Stimulated activated CD4-positive, alpha-beta T cell treated with anti-CD3 and anti-CD28 coated beads, Interleukin-4, amount 100 ng/mL, for 4 hours (primary cell): ENCODE results near the gene PRR33.

Experiments used
- DNase-seq, 2 experiments: peaks; one replicate each; pipeline ENCODE4 v3.0.0-alpha.2; 2020

PRR33 gene

DNA sequence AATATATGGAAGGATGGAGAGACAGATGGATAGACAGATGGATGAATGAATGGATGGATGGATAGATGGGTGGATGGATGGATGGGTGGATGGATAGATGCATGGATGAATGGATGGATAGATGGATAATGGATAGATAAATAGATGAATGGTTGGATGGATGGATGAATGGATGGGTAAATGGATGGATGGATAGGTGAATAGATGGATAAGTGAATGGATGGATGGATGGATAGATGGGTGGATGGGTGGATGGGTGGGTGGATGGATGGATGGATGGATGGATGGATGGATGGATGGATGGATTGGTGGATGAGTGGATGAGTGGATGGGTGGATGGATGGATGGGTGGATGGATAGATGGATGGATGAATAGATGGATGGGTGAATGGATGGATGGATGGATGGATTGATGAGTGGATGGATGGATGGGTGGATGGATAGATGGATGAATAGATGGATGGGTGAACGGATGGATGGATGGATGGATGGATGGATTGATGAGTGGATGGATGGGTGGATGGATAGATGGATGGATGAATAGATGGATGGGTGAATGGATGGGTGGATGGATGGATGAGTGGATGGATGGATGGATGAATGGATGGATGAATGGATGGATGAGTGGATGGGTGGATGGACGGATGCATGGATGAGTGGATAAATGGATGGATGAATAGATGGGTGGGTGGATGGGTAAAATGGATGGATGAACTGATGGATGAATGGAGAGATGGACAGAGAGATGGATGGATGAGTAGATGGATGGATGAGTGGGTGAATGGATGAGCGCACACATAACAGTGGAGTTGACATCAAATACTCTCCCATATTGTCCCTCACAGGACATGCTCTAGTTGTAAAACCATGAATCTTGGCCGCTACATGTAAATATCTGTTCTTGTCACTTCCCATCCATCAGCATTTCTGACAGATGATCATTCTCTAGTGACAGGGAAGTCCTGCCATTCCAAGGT is 30.0 kb downstream of the PRR33 start:
- DNase-seq: no peak

DNA sequence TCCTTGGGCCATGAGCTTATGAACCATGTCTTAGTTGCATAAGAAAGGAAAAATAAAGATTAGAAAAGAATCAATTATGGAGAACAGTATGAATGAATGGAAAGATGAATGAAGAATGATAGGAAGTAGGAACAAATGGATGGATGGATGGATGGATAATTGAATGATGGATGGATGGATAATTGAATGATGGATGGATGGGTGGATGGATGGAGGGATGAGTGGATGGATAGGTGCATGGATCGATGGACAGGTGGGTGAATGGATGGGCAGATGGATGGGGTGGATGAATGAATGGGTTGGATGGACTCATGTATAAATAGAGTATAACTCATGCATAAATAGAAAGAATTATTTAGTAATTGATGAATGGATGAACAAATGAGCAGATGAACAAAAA is 31.6 kb downstream of the PRR33 start:
- DNase-seq: no peak

DNA sequence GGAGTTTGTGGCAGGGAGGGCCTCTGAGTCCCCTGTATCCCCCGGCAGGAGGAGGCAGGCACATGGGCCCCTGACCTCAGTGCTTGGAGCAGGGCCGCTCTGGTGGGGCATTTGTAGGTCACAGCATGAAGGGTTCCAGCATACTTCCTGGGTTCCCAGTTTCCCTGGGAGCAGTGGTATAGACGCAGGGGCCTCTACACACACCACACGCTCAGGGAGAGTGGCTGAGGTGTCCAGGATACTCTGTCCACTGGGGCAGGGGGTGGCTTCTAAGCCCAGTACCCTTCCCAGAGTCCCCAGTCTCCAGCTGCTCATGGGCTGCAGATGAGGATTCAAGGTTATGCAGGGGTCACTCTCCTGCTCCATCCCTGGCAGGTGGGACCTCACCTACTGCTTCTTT is 32.7 kb downstream of the PRR33 start:
- no peak for DNase-seq

DNA sequence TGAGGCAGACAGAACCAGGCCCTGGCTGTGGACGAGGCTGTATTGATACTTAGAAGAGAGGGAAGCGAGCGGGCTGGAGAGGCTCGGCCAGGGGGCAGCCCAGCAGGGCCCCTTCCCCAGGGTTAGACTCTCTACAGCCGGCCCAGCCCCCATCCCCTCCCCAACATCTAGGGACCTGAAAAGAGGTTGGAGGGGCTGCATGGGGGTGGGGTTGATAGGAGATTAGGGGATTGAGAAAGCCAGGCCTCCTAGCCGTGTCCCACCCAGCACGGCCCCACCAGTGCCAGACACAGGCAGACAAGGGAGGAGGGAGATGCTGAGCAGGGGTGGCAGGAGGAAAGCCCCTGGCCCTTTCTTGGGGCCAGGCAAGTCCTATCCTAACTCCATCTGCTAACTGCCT is 33.1 kb downstream of the PRR33 start:
- no peak for DNase-seq

DNA sequence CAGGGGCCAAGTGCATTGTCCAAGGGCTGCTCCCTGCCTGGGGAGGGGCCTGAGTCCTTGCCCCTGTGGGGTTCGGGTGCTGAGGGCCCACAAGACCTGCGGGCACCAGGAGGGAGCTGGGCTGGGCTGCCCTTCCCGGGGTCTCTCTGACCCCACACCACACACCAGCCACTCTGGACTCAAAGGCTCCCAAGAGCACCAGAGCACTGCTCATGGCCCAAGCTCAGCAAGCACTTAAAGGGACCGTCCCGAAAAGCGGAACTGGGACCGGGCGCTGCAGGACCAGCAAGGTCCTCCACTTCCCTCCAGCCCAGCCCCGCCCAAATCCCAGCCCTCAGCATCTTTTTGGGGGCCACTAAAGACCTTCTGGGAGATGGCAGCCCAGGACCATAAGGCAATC is 33.5 kb downstream of the PRR33 start:
- no peak for DNase-seq

DNA sequence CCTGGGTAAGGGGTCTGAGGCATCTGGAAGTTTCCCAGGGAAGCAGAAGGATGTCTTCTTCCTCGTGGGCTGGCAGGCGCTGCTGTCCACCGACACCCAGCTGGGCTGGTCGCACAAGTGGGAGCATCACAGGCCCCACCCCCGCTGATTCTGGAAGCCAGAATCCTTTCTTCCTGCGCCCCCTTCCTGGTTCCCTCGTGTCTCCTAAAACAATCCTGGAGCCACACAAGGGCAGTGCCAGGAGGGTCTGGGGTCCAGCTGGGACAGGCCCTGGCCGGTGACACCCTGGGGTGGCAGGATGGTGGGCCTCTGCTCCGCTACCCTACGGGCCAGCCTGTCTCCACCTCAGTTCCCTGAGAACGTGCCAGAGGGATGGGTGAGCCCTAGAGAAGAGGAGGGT is 34.6 kb downstream of the PRR33 start:
- DNase-seq: no peak

DNA sequence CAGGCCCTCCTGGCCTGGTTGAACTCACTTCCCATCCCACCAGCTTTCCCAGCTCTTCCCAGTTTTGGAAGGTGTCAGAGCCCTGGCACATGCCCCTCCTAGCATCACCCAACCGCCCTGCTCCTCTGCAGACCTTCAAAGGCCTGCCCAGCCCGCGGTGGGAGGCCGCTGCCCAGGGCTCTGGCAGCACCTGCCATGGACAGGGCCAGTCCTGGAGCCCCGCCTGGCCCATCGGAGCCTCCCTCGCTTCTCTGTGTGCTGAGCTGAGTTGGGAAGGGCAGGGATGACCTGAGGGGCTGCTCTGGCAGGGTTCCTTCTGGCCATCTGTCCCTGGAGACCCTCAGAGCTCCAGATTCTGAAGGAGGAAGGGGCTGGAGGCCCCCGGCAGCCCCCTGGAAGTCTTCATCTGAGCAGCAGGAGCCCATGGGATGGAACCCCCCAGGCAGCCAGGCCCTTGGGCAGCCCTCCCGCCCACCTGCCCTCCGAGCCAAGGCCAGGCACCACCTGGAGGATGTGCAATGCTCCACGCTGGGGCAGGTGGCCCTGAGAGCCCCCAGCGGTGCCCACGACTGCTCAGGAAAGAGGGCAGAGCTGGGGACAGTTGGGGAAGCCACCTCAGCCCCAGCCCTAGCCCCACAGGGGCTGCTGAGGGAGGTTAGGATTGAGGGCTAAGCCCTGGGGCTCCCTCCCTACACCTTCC is 35.2 kb downstream of the PRR33 start:
- no peak for DNase-seq

DNA sequence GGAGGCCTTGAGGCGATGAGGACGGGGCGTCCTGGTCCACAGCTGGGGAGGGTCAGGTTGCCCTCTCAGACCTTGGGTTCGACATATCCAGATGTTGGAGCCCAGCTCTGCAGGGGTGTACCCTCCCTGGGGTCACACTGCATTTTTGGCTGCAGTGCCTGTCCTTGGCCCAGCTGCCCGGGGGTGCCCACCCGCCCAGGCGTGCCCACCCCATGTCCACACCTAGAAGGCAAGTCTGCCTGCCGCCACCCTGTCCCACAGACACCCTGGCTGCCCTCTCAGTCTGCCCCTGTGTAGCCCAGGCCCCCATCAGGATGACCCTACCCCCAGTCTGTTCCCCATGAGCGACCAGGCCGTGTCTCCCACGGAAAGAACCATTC is 35.8 kb downstream of the PRR33 start:
- no peak for DNase-seq

DNA sequence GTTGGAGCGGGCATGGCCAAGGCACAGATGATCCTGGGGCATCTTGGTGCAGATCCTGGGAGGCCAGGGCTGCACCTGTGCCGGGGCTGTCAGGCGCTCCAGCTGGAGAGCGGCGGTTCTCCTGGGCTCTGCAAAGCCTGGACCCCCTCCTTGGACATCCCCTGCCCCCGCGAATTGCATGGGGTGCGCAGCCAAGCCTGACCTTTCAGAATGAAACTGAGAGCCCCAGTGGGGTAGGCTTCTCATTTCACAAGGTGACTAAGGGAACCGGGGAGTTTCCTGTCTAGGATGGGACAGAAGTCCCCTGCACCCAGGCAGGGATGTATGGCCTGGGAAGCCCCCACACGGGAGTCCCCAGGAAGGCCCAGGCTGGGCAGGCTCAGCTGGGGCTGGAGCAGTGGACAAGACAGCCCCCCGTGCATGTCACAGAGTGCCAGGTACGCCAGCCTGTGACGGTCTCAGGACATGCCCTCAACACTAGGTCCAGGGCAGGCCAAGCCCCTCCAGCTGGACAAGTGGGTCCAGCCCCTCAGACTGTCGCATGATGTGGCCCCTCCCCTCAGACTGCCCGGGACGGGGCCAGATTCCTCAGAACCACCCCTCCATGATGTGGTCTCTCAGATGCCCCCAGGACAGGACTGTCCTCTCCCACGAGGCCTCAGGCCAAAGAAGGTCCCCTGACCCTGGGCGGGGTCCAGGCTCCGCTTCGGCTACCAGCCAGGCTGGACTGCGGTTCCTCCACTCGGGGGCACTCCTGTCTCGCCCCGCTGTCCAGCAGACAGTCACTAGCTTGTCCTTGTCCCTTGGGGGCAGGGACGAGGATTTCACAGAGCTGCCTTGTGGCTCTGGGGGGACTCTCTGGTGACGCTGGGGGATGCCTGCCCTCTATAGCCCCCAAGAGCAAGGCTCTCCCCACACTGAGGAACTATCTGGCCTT is 36.5 kb downstream of the PRR33 start:
- no peak for DNase-seq

DNA sequence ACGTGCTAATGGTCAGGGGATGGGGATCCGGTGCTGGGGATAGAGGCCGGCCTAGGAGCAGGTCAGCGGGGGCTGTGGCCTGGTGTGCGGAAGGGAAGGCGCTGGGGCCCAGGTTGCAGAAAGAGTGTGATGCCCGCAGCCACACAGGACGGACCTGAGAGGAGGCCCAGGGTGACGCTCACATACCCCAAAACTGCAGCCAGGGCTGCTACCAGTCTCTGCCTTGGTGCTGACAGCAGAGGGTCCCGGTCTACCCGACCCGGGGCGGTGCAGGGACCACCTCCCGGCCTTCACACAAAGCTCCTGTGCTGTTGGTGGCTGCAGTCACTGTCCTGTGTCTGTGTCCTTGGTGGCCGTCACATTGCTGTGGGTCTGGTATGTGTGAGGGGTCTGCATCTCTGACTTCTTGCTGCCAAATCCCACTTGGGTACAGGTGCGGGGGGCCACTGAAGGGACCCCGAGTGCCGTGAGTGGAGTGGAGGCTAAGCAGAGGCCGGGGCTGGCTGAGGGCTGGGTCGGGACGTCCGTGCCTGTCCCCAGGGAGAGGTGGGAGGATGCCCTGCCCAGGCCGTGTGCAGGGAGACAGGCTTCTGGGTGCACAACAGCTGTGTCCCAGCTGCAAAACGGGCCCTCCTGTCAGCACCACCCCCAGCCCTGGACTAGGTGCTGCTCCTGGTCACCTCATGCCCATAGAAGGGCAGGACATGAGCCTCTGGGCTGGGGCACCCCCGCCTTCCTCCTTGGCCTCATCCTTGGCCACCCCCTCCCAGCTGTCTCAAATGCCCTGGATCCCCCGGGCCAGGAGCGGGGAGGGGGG is 37.4 kb downstream of the PRR33 start:
- DNase-seq: no peak

DNA sequence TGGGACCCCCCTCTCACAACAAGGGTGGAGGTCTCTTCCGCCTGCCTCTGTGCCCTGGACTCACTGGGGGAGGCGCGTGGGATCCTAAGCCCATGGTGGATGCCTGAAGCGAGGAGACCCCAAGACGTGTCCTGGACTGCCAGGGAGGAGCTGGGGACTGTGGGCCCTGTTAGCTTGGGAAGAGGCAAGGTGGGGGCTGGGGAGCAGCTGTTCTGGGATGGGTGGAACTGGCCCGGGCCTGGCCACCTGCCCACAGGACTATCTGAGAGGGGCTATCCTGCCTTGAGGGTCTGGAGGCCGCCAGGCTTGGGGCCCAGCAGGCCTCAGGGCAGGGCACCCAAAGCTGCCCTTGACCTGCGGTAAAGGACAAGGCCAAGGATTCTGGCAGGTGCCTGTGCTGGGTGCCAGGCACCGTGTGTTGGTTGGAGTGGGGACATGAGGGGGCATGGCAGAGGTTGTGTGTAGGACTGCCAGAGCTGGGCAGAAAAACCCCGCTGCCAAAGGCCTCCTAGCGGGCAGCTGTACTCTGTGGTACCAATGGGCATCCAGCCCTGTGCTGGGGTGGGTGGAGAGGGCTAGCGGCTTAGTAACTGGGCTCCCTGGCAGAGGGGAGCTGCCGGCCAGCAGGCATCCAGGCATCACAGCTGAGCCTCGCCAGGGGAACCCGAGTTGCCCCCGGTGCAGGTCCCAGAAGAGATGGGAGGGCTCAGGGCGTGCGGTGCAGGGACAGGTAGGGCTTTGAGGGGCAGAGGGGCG is 38.1 kb downstream of the PRR33 start:
- DNase-seq: no peak

DNA sequence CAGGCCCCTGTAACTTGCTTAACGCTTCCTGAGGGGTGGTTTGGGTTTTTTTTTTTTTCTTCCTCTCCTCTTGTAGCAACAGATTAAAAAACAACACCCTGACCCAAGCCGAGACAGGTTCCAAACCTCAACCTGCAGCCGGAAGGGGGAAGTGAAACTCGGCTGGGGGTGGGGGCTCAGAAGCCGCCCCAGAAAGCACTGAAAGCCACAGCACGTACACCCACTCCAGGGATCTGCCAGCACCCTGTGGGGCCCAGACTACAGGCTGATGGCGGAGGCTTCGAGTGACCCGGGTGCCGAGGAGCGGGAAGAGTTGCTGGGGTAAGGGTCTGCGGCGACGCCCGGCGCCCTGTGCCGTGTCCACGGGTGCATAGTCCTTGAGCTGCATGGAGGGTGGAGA is 38.8 kb downstream of the PRR33 start, which contains the start of gene LSP1:
Gene LSP1 (plus strand): TSS at position 208 of the 400 bp plus-strand sequence. CDS start 61 bp downstream, at position 269.
- peak; percentile 64 to 71 for DNase-seq

DNA sequence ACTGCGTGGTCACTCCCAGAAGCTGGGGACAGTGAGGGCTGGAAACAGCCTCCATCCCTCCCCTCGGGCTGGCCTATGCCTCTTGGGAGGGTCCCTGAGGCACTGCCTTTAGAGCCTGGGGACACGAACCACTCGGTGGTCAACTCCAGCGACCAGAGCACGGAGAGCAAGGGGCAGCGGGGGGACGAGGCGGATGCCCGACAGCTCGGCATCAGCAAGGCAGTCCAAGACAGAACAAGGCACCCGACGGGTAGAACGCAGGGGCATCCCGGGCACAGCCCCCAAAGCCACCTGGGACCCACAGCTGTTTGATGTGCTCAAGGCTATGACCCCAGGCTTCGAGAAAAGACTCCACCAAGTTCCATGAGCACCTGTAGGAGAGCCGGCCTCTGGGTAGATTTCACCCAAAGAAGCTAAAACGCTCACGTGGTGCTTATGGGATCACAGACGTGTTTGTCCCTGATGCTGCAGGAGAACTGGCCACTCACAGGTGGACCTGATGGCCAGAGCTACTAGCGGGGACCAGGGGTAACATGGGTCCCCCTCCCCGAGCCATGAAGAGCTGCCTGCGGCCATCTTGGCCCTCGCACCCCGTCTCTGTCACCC is 39.3 kb downstream of the PRR33 start:
- no peak for DNase-seq

DNA sequence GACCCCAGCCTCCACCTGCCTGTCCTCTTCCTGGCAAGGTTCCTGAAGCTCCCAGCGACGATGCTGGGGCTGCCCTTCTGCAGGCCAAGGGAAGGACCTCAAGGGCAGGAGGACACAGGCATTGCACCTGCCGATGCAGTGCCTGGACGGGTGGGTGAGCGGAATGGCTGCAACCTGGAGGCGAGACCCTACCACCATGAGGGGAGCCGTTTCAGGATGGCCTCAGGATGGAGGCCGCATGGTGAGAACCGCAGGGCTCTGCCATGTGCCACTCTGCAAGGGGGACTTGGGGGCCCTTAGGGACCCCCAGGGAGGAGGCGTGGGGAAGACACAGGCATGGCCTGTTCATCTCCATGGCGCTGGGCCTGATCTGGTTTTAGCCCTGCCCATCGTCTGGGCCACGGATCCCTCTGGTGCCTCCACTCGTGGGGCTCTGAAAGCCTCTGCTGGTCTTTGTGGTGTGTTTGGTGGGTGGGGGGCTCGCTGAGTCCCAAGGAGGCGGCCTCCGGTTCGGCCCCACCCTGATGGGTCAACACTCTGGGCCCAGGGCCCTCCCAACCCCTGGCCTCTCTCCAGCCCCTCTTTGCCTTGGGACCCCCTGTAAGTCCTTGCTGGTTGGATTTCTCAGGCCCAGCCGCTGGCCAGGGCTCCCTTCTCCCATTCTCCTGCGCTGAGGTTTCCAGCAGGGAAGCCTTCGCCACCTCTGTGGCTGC is 40.1 kb downstream of the PRR33 start:
- no peak for DNase-seq

DNA sequence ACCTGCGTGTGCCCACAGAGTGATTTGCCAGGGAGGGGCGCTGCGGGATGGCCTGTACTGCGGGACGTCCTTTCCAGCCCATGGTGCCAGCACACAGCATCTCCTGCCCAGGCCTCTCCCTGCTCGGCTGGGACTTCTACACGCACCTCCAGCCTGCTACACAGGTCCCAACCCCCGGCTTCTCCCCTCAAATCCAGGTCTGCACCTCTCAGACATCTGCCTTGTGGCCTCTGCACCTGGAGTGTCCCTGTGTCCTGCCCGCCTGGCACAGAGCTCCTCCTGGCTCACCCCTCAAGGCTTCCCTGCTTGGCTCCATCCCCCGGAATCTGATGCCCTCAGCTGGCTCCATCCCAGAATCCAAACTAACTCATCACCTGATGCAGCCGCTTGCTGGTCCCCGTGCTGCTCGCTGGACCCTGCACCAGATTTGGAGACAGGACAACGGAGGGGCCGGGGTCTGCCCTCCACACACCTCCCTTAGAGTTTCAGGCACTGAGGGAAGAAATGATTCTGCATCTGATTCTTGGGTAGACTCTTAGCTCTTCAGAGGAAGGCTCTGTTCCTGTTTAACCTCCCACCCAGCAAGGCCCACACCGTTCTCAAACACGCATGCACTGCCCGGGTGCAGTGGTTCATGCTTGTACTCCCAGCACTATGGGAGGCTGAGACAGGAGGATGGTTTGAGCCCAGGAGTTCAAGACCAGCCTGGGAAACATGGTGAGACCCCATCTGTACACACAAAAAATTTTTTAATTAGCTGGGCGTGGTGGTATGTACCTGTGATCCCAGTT is 42.9 kb downstream of the PRR33 start:
- no peak for DNase-seq

DNA sequence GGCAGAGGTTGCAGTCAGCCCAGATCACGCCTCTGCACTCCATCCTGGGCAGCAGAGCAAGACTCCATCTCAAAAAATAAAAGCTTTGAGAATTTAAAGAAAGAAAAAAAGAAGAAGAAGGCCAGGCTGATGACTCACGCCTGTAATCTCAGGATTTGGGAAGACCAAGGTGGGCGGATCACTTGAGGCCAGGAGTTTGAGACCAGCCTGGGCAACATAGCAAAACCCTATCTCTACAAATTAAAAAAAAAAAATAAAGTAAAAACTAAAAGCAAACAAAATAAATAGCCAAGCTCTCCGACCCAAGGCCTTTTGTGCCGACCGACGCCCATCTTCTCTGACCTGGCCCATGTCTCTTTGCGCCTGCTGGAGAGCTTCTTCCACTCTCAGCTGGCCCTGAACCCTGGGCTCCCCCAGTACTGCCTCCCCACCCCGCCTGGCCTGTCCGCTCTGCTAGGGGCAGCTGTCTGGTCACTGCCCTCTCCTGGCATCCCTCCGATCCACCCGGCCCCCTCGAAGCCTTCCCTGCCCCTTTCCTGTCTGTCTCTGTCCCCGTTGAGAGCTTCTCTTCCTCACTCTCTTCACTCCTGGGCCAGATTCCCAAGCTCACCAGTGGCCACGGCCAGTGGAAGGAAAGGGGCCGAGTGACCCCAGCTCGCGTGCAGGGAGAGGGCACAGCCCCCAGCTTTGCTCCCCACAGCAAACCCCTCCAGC is 43.6 kb downstream of the PRR33 start:
- DNase-seq: no peak

DNA sequence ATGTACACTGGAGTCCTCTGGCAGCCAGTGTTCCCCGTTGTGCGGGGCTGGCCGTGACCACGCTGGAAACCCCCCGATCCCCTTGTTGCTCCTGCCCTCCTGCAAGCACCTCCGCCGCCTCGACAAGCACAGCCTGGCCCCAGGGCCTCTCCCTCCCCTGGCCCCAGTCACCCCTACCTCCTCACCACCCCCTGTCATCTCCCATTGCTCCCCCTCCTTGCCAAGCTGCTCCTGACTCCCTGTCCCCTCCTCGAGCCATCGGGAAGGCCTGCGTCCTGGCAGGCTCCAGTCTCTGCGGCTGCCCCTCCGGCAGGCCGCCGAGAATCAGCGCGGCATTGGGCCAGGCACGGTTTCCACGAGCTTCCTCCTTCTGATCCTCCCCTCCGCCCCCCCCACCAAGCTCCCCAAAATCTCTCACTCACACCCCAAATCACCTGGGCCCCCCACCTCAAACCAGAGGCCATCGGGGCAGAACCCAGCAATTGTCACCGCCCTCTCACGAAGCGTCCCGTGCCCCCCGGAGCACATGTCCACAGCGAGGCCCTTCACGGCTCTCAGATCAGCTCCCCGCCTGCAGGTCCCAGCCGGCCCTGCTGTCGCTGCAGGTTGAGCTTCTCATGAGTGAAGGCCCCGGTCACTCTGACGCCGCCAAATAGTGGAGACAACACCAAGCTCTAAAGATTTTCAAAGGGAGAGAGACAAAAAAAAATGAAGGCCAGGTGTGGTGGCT is 44.5 kb downstream of the PRR33 start:
- DNase-seq: no peak

DNA sequence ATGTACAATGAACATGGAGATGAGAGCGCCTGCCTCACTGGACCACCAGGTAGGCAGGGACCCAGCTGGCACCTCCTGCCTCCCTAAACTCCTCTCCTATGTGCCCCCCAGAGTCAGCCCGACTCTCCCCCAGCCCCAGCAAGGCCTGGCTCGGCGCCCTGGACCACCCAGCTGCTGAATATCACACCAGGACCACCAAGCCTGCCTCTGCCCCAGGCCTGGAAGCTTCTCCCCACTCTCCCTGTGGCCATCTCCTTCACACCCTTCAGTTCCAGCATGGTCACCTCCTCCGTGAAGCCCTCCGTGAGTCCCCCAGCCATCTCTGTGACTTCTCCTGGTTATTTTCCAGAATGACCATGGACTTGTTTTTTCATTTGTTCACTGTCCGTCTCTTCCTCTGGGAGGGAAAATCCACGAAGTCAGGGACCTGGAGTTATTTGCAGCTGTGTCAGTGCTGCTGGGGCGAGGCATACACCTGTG is 45.2 kb downstream of the PRR33 start:
- DNase-seq: no peak
